Cardiac muscle cell (in vitro differentiated cells and primary cell): ENCODE data around the gene SRD5A1. TPM values are rescaled to one million over a fixed set of nuclear protein-coding genes. Genes with fewer than 3 reads are reported as not detected.

Source experiments
- DNase-seq, 2 donors: peaks; one replicate each; pipeline versions ENCODE4 v3.0.0 to v3.0.0-alpha.2; 2010 to 2017; ENCODE audit warnings: low read depth in 1 of 2, low spot score in 1 of 2
- H3K27ac ChIP-seq: fragments of 200-600 bp; sonication (generic); 2 replicates; pipeline ENCODE4 v1.5.1; 2016
- H3K27me3 ChIP-seq: fragments of 200-600 bp; sonication (generic); 2 replicates; pipeline ENCODE4 v1.6.0; 2016; ENCODE audit warnings: control low read depth
- H3K36me3 ChIP-seq: fragments of 200-600 bp; sonication (generic); 2 replicates; pipeline ENCODE4 v1.5.1; 2016; ENCODE audit warnings: control low read depth
- H3K4me1 ChIP-seq: fragments of 200-600 bp; sonication (generic); 2 replicates; pipeline ENCODE4 v1.8.1; 2017; ENCODE audit warnings: low read depth, mild to moderate bottlenecking, mixed run types
- H3K4me3 ChIP-seq: fragments of 200-600 bp; sonication (generic); 2 replicates; pipeline ENCODE4 v1.5.1; 2016; ENCODE audit warnings: mild to moderate bottlenecking
- H3K9me3 ChIP-seq: fragments of 200-600 bp; sonication (generic); 2 replicates; pipeline ENCODE4 v1.5.1; 2017; ENCODE audit warnings: low read depth, mild to moderate bottlenecking, control low read depth
- CTCF ChIP-seq: IDR thresholded peaks from 2 replicates; pipeline ENCODE4 v1.5.1; 2012; ENCODE audit warnings: low read depth, mild to moderate bottlenecking, low read length
- polyA plus RNA-seq: library from polyadenylated mRNA; unstranded; fragments of >200 nt; fragmentation: Nextera tagmentation; extraction: Ambion mirVana; gene quantifications from 2 replicates; pipeline ENCODE4 v1.2.1, GENCODE V29; 2016
- total RNA-seq: library from RNA; depleted of rRNA; stranded (reverse); fragments of >200 nt; gene quantifications from 2 replicates; pipeline ENCODE4 v1.2.3, GENCODE V29; 2016

The SRD5A1 gene
- total and polyA plus RNA-seq, 2 experiments from 2014 or later = 20.1 to 29.9 TPM

- H3K27me3 ChIP-seq = peaks cover 16% of the 10 kb centered on the region
- no peaks in the 10 kb centered on the region for H3K4me1 ChIP-seq
- DNase-seq = no peak
- H3K9me3 ChIP-seq = no peaks in the 10 kb centered on the region
- no peak overlapping the region for H3K27ac ChIP-seq
- H3K36me3 ChIP-seq = no peaks in the 10 kb centered on the region
- TF ChIP-seq CTCF = no peak
- H3K4me3 ChIP-seq = no peak overlapping the region
Observed at GRCh38 chr5:6692906-6693305, 59.7 kb downstream of the SRD5A1 start.

DNA sequence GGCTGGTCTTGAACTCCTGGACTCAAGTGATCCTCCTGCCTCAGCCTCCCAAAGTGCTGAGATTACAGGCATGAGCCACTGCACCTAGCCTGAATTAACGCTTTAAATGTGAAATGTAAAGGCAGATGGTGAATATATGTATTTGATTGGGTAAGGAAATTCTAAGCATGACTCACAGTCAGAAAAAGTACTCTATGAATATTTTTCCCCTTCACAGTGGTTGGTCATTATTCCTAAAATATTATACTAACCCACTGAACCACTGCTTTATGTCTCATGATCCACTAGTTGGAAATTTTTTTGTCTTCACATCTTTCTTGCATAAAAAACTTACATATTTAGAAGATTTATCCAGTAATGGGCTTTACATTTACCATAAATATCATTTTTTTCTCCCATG lies 65.5 kb downstream of the SRD5A1 start:
- Histone ChIP-seq H3K36me3 (no peaks in the 10 kb centered on the region), H3K4me1 (peaks cover 2% of the 10 kb centered on the region), H3K27ac (no peak overlapping the region), H3K27me3 (no peaks in the 10 kb centered on the region), H3K4me3 (no peak overlapping the region), H3K9me3 (no peaks in the 10 kb centered on the region)
- no peak for DNase-seq
- TF ChIP-seq CTCF = no peak

- TF ChIP-seq CTCF = no peak
- DNase-seq = no peak
- Histone ChIP-seq H3K9me3 (no peaks in the 10 kb centered on the region), H3K27ac (no peak overlapping the region), H3K27me3 (no peaks in the 10 kb centered on the region), H3K4me1 (peaks cover 9% of the 10 kb centered on the region), H3K36me3 (no peaks in the 10 kb centered on the region), H3K4me3 (no peak overlapping the region)
Observed at GRCh38 chr5:6699357-6699756, 66.1 kb downstream of the SRD5A1 start.

GRCh38 chr5:6700074-6700684 lies 66.9 kb downstream of the SRD5A1 start:
- peak in 1 of 2 donors; percentile 26 for DNase-seq
- peaks cover 16% of the 10 kb centered on the region for H3K4me1 ChIP-seq
- H3K9me3 ChIP-seq = no peaks in the 10 kb centered on the region
- no peak overlapping the region for H3K27ac ChIP-seq
- H3K36me3 ChIP-seq = no peaks in the 10 kb centered on the region
- no peaks in the 10 kb centered on the region for H3K27me3 ChIP-seq
- H3K4me3 ChIP-seq = no peak overlapping the region
- TF ChIP-seq CTCF = no peak

GRCh38 chr5:6700685-6701355 lies 67.6 kb downstream of the SRD5A1 start:
- Histone ChIP-seq H3K4me1 (peaks cover 16% of the 10 kb centered on the region), H3K27ac (no peak overlapping the region)
- no peak for DNase-seq

More at GRCh38 chr5:6700685-6701355, 67.6 kb downstream of the SRD5A1 start:
- Histone ChIP-seq H3K27me3 (no peaks in the 10 kb centered on the region), H3K9me3 (no peaks in the 10 kb centered on the region), H3K36me3 (no peaks in the 10 kb centered on the region), H3K4me3 (no peak overlapping the region)
- no peak for TF ChIP-seq CTCF
